OCI-LY7 (cell line): ENCODE results near the gene MOV10.

Source experiments
- CTCF ChIP-seq: fragments of 200-600 bp; sonication (generic); conservative IDR thresholded peaks from 2 replicates; pipeline ENCODE4 v1.5.1; 2014; ENCODE audit warnings: mild to moderate bottlenecking, antibody characterized with exemption, low read length, moderate library complexity, mixed read lengths
- EZH2phosphoT487 ChIP-seq: fragments of 200-600 bp; sonication (generic); IDR thresholded peaks from 2 replicates; pipeline ENCODE4 v1.6.1; 2018; ENCODE audit warnings: low read depth, borderline replicate concordance, mild to moderate bottlenecking, mixed run types, antibody characterized with exemption, low read length, moderate library complexity, mixed read lengths

- TF ChIP-seq CTCF = no peak
- TF ChIP-seq EZH2phosphoT487 = no peak
Measured at GRCh38 chr1:112711670-112712069, 37.2 kb downstream of the MOV10 start.
